AG09309 (cell line): ENCODE data around the gene LSM2.
"Not testable (repeated sequence)": the region's sequence is repeated elsewhere in the genome, so short reads cannot be mapped to it uniquely, and the experiment has no call there.

Source experiments
- DNase-seq: peaks from one replicate; pipeline ENCODE4 v3.0.0-alpha.2; 2010; ENCODE audit warnings: low read depth
- H3K4me3 ChIP-seq: 2 replicates; pipeline ENCODE4 v1.5.1; 2011; ENCODE audit warnings: mild to moderate bottlenecking, low read depth, low read length, moderate library complexity; ENCODE audit not compliant: control insufficient read depth
- TF ChIP-seq, protein P1 (sequence below): IDR thresholded peaks from 2 replicates; pipeline ENCODE4 v1.5.1; 2011; ENCODE audit warnings: mild to moderate bottlenecking, low read depth, low read length, inconsistent platforms; ENCODE audit not compliant: insufficient read depth, control insufficient read depth; ENCODE audit errors: missing control alignments

LSM2 gene

DNA sequence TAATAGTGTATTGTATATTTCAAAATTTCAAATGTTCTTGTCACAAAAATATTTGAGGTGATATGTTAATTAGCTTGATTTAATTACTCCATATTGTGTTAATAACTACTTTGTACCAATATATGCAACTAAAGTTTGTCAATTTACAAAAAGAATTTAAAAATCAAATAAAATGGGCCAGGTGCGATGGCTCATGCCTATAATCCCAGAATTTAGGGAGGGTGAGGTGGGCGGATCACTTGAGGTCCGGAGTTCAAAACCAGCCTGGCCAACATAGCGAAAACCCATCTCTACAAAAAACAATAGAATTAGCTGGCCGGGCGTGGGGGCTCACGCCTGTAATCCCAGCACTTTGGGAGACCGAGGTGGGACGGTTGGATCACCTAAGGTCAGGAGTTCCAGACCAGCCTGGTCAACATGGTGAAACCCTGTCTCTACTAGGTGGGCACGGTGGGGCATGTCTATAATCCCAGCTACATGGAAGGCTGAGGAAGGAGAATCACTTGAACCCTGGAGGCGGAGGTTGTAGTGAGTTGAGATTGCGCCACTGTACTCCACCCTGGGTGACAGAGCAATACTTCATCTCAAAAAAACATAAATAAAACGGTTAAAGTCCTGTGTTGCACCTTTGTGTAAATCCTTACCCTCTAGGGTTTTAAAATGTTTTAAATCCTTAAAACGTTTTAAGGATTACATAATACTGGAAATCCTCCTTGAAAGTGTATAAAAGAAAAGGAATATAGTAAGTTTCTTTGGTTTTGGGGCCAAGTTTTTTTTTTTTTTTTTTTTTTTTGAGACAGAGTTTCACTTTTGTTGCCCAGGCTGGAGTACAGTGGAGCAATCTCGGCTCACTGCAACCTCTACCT, 24.8 kb upstream of the LSM2 start:
- H3K4me3 ChIP-seq, result peak overlapping the region; percentile 85
- TF ChIP-seq, protein P1, sequence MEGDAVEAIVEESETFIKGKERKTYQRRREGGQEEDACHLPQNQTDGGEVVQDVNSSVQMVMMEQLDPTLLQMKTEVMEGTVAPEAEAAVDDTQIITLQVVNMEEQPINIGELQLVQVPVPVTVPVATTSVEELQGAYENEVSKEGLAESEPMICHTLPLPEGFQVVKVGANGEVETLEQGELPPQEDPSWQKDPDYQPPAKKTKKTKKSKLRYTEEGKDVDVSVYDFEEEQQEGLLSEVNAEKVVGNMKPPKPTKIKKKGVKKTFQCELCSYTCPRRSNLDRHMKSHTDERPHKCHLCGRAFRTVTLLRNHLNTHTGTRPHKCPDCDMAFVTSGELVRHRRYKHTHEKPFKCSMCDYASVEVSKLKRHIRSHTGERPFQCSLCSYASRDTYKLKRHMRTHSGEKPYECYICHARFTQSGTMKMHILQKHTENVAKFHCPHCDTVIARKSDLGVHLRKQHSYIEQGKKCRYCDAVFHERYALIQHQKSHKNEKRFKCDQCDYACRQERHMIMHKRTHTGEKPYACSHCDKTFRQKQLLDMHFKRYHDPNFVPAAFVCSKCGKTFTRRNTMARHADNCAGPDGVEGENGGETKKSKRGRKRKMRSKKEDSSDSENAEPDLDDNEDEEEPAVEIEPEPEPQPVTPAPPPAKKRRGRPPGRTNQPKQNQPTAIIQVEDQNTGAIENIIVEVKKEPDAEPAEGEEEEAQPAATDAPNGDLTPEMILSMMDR, result no peak
- DNase-seq, result no peak

DNA sequence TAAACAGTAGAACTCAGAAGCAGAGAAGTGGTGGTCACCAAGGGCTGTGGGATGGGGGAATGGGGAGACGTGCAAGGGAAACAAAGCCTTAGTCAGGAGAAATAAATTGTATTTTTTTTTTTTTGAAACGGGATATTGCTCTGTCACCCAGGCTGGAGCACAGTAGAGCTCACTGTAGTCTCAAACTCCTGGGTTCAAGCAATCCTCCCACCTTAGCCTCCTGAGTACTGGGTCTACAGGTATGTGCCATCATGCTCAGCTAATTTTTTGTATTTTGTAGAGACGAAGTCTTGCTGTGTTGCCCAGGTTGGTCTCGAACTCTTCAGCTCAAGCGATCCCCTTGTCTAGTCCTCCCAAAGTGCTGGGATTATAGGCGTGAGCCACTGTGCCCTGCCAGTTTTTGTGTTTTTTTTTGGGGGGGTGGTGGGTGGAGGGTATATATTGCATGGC, 24.1 kb upstream of the LSM2 start:
- peak overlapping the region; percentile 85 for H3K4me3 ChIP-seq
- no peak for DNase-seq
- TF ChIP-seq, protein P1, result no peak

DNA sequence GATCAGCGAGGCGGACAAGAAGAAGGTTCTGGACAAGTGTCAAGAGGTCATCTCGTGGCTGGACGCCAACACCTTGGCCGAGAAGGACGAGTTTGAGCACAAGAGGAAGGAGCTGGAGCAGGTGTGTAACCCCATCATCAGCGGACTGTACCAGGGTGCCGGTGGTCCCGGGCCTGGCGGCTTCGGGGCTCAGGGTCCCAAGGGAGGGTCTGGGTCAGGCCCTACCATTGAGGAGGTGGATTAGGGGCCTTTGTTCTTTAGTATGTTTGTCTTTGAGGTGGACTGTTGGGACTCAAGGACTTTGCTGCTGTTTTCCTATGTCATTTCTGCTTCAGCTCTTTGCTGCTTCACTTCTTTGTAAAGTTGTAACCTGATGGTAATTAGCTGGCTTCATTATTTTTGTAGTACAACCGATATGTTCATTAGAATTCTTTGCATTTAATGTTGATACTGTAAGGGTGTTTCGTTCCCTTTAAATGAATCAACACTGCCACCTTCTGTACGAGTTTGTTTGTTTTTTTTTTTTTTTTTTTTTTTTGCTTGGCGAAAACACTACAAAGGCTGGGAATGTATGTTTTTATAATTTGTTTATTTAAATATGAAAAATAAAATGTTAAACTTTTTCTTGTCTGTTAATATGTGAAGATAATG, 23.0 kb upstream of the LSM2 start:
- DNase-seq, result no peak
- H3K4me3 ChIP-seq, result peak overlapping the region; percentile 85
- TF ChIP-seq, protein P1, result peak; percentile 21

DNA sequence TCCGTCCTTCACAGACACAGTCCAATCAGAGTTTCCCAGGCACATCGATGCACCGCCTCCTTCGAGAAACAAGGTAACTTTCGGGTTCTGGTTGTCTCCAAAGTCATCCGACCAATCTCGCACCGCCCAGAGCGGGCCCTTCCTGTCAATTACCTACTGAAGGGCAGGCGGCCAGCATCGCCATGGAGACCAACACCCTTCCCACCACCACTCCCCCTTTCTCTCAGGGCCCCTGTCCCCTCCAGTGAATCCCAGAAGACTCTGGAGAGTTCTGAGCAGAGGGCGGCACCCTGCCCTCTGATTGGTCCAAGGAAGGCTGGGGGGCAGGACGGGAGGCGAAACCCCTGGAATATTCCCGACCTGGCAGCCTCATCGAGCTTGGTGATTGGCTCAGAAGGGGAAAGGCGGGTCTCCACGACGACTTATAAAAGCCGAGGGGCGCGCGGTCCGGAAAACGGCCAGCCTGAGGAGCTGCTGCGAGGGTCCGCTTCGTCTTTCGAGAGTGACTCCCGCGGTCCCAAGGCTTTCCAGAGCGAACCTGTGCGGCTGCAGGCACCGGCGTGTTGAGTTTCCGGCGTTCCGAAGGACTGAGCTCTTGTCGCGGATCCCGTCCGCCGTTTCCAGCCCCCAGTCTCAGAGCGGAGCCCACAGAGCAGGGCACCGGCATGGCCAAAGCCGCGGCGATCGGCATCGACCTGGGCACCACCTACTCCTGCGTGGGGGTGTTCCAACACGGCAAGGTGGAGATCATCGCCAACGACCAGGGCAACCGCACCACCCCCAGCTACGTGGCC, 20.7 kb upstream of the LSM2 start, which contains the start of gene HSPA1B:
Gene HSPA1B, plus strand, starts transcription at position 453 of the 794 bp plus-strand sequence. Its CDS starts 213 bp downstream, at position 666.
- H3K4me3 ChIP-seq, result peak within 1 kb of the TSS; percentile 70
- DNase-seq, result peak; percentile 99
- TF ChIP-seq, protein P1, result no peak

DNA sequence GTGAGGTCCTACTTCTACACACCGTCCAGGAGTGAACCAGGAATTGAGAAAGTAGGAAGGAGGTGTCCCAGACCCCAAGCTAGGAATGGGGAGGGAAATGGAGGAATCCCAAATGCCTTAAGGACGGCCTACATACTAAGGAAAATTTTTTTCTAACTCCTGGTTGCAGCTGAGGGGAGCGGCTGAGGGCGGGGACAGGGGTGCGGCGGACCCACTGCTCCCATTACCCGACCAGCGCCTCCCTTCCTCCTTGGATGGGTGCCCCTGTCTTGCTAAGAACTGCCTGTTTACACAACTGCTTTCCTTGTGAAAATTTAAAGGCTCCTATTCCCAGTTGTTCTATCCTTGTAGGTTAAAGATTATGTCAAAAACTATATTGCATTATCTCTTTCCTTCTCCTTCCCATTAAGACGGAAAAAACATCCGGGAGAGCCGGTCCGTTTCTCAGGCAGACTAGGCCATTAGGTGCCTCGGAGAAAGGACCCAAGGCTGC, 20.1 kb upstream of the LSM2 start:
- DNase-seq, result peak; percentile 64
- TF ChIP-seq, protein P1, result no peak
- peak overlapping the region; percentile 70 for H3K4me3 ChIP-seq

DNA sequence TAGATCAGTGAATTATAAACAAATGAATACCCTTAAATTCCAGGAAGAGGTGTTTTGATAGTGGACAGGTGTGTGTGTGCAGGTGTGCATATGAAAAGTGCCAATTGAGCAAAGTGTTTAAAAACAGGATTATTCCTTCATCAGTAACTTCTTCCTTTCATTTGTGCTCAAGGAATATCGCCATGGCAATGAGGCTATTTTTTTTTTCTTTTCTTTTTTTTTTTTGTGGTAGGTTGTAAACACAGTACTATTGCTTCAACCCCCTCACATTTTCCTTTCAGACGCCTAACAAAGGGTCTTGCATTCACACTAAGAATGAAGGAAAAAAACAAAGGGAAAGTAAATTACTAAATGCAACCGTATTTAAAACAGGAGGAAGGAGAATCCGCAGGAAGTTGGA, 18.8 kb upstream of the LSM2 start:
- no peak overlapping the region for H3K4me3 ChIP-seq
- TF ChIP-seq, protein P1, result no peak
- DNase-seq, result no peak

DNA sequence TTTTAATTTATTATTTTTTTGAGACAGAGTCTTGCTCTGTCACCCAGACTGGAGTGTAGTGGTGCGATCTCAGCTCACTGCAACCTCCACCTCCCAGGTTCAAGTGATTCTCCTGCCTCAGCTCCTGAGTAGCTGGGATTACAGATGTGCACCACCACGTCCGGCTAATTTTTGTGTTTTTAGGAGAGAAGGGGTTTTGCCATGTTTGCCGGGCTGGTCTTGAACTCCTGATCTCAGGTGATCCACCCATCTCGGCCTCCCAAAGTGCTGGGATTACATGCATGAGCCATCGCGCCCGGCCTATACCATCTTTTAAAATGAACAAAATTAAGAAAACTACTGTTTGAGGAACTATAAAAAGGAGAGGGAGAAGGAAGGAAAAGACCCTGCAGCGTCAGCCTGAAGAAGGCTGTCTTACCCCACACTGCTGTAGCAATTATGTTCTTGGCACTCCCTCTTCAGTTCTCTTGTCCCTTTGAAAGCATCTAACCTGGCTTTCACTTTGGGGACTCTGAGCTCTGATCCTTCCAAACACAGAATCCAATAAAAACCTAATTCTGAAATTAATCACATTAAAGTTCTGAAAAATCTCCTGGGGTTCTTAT, 16.9 kb upstream of the LSM2 start:
- H3K4me3 ChIP-seq, DNase-seq: not testable (repeated sequence)
